Measurements from ENCODE around the gene FUT6.
"Not testable (repeated sequence)": the region's sequence is repeated elsewhere in the genome, so short reads cannot be mapped to it uniquely, and the experiment has no call there.

Gene FUT6

DNA sequence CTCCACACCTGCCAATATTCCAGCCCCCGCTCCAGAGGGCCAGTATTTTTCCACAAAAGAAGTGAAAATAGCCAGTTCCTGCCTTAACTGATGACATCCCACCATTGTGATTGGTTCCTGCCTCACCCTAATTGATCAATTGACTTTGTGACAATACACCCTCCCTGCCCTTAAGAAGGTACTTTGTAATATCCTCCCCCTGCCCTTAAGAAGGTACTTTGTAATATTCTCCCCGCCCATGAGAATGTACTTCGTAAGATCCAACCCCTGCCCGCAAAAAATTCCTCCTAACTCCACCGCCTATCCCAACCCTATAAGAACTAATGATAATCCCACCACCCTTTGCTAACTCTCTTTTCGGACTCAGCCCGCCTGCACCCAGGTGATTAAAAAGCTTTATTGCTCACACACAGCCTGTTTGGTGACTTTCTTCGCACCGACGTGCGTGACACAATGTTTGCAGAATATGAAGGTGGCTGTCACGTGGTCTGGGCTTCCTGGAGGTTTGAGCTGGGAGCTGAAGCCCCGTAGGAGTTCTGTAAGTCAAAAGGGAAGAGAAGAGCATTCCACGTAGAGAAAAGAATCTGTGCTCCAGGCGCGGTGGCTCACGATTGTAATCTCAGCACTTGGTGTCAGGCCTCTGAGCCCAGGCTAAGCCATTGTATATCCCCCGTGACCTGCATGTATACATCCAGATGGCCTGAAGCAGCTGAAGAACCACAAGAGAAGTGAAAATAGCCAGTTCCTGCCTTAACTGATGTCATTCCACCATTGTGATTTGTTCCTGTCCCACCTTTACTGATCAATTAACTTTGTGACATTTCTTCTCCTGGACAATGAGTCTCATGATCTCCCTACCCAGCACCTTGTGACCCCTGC is 17.9 kb upstream of the FUT6 start:
- no peak for DNase-seq

DNA sequence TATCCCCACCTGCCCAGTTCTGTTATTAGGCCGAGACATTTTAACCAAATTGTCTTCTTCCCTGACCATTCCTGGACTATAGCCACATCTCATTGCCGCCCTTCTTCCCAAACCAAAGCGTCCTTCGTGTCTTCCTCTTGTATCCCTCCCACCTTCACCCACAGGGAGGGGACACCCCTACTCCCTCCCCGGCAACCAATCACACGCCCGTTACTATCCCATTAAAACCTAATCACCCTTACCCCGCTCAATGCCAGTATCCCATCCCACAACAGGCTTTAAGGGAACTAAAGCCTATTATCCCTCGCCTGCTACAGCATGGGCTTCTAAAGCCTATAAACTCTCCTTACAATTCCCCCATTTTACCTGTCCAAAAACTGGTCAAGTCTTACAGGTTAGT is 15.6 kb upstream of the FUT6 start:
- not testable (repeated sequence) for DNase-seq

DNA sequence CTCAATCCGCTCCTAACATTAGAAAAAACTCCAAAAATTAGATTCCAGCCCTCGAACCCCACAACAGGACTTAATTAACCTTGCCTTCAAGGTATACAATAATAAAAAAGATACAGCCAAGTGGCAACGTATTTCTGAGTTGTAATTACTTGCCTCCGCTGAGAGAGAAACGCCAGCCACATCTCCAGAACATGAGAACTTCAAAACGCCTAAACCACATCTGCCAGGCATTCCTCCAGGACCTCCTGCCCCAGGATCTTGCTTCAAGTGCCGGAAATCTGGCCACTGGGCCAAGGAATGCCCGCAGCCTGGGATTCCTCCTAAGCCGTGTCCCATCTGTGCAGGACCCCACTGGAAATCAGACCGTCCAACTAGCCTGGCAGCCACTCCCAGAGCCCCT is 14.6 kb upstream of the FUT6 start:
- not testable (repeated sequence) for DNase-seq

DNA sequence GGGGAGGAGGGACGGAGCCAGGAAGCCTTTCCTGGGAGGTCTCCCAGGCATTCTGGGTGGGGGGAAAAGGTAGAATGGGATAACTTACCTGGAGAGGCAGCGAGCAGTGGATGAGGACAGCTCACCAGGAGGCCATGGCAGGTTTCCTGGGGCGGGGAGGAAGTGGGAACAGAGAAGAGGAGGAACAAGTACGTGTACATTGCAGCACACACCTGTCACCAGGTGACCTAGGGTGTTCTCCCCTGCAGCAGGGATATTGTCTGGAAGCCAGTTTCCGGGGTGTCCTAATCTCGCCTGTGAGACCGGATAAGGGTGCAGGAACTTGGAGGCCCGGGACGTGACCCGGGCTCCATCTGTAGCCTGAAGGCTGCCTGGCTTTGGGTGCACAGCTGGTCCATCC is 11.8 kb upstream of the FUT6 start, which contains the start of gene FUT3:
FUT3 (minus strand) TSS at position 148 of the 400 bp plus-strand sequence.
- no peak for DNase-seq

DNA sequence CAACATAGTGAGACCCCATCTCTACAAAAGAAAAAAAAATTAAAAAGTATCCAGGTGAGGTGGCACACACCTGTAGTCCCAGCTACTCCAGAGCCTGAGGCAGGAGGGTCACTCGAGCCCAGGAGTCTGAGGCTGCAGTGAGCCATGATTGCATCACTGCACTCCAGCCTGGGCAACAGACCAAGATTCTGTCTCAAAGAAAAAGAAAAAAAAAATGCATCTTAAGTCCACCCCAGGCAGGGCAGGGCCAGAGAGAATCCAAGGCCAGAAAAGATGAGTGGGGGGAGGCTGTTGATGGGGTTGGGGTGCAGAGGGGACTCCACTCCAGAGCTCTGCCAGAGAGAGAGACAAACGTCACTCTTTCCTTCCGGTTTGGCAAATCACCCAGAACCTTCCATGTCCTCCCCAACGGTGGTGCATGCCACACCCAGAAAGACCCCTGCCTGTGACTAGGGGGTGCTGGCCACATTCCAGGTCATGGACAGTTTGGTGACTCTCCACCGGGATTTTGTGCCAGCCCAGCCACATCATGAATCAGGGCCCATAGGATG is 11.3 kb upstream of the FUT6 start:
- DNase-seq, result no peak

DNA sequence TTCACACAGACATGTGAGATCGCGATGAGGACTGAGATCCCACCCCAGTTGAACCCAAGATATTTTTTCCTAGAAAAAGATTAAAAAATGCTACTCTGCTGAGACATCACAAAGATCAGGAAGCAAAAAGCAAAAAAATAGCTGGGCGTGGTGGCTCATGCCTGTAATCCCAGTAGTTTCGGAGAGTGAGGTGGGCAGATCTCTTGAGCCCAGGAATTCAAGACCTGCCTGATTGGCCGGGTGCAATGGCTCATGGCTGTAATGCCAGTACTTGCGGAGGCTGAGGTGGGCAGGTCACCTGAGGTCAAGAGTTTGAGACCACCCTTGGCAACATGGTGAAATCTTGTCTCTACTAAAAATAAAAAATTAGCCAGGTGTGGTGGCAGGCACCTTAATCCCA is 10.7 kb upstream of the FUT6 start:
- DNase-seq, result no peak

DNA sequence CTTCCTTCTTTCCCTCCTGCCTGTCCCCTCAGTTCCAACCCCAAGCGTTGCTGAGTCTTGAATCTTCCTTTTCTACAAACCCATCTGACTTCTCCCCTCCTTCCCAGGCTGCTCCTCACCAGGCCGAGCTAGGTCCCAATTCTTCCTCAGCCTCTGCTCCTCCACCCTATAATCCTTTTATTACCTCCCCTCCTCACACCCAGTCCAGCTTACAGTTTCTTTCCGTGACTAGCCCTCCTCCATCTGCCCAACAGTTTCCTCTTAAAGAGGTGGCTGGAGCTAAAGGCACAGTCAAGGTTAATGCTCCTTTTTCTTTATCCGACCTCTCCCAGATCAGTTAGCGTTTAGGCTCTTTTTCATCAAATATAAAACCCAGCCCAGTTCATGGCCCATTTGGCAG is 9.1 kb upstream of the FUT6 start:
- DNase-seq, result not testable (repeated sequence)

DNA sequence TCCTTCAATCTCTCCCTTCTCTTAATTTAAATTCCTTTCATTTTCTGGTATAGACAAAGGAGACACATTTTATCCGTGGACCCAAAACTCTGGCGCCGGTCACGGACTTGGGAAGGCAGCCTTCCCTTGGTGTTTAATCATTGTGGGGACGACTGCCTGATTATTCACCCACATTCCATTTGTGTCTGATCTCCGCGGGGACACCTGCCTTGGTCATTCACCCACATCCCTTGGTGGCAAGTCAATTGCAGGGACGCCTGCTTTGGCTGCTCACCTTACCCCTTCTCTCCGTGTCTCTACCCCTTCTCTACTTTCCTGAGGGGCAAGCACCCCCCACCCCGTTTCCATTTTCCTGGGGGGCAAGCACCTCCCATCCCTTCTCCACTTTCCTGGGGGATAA is 8.3 kb upstream of the FUT6 start:
- not testable (repeated sequence) for DNase-seq

DNA sequence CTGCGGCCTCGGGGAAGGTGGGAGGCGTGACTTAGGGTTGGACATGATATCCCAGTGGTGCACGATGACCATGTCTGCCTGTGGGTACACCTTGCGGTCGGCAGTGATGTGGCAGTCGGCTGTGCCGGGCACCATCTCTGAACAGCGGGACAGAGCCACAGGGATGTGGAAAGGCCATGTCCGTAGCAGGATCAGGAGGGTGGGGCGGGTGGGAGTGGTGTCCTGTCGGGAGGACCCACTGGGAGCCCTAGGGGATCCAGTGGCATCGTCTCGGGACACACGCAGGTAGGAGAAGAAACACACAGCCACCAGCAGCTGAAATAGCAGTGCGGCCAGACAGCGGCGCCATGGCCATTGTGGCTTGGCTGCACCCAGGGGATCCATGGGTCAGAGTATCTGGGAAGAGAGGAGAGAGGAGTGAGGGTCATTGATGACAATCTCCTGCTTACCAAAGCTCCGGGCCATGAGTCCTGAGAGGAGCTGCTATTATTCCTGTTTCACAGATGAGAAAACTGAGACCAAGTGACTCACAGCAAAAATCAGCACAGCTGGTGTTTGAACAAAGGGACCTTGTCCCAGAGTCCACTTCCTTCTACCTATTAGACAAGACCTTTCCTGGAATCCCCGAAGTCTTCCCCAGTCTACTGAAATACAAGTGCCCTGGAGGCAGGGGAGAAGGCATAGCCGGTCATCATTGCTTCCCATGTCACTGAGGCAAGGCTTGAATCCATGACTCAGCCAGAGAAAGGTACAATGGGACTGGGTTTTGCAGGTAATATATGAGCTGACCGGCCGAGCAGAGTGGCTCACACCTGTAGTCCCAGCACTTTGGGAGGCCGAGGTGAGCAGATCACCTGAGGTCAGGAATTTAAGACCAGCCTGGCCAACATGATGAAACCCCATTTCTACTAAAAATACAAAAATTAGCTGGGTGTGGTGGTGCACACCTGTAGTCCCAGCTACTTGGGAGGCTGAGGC is 5.2 kb upstream of the FUT6 start:
- DNase-seq, result no peak

DNA sequence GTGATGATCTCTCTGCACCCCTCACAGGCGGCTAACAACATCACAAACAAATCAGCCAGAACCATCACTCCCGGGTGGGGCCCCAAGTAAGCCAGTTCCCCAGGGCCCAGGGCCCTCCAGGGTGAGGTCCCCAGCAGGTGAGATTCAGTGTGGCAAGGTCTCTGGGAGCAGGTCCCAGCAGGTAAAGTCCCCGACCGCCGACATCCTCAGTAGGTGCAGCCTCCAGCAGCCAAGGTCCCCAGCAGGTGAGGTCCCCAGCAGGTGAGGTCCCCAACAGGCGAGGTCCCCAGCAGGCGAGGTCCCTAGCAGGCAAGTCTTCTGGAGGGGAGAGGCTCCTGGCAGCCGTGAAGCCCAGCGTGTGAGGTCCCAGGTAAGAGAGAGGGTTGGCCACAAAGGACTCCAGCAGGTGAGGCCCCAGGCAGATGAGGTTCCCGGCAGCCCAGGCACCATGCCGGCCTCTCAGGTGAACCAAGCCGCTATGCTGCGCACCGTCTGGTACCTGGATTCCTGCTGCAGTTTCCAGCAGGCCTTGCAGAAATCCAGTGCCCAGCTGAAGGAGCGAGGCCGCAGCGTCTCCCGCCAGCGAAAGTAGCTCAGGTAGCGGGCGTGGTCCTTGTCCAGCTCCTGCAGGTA is 3.9 kb upstream of the FUT6 start:
- DNase-seq, result no peak

DNA sequence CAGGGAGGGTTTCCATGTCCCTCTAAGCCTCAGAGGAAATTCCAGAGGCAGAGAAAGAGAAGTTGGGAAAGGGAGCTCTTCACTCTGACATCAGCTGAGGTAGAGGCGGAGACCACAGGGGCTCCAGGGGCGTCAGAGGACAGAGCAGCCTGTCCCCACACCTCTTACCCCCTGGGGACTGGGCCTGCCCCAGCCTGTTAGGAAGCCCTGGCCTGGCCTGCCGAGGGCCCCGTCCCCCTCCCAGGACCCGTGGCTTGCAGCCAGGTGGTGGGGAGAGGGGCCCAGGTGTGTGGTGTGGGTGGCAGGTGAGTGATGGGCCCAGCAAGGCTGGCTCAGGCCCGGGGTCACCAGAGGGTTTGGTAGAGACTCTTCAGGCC is 2.2 kb upstream of the FUT6 start:
- DNase-seq, result not testable (repeated sequence)

DNA sequence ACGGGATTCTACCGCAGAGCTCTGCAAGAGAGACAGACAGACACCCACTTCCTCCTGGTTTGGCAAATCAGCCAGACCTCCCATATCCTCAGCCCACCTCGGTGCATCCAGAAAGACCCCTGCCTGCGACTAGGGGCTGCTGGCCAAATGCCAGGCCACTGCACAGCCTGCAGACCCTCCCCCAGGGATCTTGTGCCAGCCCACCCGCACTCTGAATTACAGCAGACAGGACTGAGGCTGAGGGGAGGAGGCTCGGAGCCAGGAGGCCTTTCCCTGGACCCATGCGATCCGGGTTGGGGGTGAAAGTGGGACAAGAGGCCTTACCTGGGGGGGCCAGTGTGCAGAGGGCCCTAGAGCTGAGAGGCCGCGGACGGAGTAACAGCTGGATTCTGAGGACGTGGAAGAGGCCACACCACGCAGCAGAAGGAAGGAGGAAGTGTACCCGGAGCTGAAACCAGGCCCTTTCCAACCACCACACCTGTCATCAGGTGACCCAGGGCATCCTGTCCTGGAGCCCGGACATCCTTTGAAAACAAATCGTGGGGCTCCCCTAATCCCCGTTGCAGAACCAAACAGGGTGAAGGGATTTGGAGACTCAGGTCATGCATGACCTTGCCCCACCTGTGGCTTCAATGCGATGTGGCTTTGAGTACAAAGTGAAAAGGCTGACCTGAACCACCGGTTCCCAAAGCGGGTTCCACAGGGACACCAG is 993 bp downstream of the FUT6 start:
- DNase-seq, result no peak

DNA sequence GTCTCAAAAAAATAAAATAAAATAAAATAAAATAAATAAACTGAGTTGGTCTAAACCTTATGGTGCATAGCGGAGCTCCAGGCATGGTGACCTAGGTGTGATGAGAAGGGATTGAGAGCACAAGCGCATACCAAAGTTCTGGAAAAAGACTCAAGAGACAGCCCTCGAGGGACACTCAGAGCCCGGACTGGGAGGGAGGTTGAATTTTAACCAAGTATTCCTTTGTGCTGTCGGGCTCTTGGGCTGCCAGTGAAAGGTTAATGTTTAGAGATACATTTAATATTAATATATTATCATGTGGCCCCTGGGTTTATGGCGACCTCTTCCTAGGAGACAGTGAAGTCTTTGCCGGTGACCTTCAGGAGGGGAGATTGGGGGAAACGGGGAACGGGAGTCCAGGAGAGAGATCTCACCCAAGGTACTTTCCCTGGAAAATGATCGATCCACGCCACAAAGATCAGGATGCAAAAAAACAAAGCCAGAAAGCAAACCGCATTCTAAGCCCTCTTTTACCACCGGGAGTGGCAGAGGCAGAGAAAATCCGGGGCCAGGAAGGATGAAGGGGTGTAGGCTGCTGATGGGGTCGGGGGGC is 1.6 kb downstream of the FUT6 start:
- no peak for DNase-seq

DNA sequence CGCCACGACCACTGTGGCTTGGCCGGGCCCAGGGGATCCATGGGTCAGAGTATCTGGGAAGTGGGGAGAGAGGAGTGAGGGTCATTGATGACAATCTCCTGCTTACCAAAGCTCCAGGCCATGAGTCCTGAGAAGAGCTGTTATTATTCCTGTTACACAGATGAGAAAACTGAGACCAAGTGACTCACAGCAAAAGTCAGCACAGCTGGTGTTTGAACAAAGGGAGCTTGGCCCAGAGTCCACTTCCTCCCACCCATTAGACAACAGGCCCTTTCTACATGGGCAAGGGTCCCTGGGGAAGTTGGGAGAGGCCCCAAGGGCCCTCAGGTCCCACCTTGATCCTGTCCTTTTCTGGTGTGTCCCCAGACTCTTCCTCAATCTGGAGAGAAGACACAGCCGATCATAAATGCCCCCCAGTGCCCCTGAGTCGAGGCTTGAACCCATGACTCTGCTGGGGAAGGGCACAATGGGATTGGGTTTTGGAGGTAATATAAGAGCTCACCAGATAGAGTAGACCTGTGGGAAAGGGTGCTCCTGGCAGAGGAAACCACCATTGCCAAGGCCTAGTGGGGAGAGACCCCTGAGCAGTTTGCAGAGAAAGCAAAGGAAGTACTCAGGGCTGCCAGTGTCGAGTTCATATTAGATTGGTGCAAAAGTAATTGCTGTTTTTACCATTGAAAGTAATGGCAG is 6.8 kb downstream of the FUT6 start:
- no peak for DNase-seq

DNA sequence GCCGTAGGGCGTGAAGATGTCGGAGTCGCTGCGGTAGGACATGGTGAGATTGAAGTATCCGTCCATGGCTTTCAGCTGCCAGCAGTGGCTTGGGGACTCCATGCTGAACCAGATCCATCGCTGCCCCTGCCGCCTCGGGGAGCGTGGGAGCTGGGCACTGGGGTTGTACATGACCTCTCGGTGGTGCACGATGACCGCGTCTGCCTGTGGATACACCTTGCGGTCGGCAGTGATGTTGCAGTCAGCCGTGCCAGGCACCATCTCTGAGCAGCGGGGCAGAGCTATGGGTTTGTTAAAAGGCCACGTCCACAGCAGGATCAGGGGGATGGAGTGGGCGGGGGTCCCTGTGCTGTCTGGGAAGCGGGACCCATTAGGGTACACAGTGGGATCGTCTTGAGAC is 7.4 kb downstream of the FUT6 start:
- DNase-seq, result no peak

DNA sequence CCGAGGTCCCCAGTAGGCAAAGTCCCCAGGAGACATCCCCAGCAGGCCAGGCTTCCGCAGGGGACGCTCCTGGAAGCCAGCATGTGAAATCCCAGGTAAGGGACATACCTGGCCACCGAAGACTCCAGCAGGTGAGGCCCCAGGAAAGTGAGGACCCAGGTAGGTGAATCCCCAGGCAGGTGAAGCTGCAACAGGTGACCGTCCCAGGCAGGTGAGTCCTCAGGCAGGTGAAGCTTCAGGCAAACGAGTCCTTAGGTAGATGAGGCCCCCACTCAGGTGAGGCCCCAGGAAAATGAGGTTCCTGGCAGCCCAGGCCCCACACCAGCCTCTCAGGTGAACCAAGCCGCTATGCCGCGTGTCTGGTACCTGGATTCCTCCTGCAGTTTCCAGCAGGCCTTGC is 8.3 kb downstream of the FUT6 start:
- DNase-seq, result no peak

DNA sequence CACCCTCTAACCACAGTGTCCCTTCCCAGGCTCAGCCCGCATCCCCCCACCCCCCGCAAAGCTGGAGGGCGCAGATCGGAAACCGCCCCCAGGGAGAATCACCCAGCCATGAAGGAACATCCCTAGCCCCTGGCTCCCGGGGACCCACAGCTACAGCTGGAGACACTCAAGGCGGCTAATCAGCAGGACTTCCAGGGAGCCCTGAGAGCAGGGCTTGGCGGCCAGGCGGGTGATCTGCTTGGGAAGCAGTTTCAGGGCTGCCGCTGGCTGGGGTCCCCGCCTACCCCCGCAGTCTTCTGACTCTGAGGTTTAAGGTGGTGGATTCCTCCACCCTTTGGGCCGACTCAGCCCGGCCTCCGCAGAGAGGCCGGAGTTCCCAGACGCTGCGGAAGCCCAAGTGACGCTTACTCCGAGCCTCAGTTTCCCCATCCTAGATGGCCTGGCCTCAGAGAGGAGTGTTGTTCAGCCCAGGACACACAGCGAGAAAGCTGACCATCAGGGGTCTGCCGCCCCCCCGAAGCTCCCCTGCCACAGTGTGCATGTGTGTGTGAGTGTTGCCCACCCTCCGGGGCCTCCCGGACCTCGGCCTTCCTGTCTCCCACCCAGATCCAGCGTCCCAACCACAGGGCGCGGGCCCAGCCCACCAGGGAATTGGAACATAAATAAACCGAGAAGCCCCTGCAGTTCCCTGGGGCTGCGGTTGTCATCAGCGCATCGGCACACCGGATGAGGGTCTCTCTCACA is 9.8 kb downstream of the FUT6 start:
- DNase-seq, result no peak

DNA sequence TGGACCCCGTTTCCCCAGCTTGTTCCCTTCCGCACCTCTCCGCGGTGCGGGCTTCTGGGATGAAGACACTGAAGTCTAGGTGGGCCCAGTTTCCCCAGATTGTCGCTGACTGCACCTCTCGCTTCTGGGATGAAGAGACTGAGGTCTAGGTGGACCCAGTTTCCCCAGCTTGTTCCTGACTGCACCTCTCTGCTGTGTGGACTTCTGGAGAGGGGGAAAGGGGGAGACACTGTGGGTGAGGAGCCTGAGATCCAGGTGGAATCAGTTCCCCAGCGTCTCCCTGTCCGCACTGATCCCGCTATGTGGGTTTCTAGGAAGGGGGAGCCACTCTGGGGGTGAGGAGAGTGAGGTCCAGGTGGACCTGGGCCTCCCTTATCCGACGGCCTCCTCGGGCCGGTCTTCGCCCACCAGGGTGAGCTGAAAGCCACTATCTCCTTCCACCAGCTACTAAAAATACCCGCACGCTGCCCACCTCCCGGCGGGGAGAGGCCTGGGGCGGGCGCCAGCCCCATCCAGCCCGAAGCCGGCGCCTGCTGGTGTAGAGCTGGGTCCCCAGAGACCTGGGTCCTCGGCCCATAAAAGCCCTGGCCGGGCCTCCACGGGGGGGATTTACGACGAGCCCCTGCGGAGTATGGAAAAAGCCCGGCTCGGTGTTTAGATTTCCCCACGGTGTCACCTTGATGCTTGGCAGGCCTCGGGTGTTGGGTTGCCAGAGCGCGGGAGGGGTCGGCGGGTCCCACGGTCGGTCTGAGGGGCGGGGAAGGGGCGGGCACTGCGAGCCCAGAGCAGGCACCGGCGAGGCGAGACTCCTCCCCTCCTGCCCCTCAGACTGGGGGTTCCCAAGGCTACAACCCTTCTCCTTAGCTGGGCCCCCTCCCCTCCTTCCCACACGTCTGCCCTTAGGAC is 10.6 kb downstream of the FUT6 start:
- DNase-seq, result peak; percentile 13

DNA sequence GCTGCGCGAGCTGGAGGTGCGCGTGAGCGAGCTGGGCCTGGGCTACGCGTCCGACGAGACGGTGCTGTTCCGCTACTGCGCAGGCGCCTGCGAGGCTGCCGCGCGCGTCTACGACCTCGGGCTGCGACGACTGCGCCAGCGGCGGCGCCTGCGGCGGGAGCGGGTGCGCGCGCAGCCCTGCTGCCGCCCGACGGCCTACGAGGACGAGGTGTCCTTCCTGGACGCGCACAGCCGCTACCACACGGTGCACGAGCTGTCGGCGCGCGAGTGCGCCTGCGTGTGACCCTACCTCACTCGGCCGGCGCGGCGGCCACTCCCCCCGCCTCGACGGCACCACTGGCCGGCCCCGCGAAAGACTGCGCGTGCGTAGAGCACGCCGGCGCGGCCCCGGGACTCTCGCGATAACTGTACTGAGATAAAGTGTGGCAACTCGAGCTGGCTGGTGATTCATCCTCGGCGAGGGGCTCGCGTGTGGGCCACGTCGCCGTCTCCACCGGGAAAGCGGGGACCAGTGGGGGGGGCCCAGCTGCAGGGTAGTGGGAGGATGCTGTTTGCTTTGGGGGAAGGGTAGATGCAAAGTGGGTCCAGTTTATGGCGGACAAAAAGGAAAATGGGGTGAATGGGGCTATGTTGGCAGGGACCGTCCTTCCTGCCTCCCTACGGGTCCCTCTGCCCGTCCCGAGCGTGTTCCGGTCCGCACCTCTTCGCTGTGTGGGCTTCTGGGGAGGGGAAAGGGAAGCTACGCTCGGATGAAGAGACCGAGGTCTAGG is 11.4 kb downstream of the FUT6 start:
- peak; percentile 94 for DNase-seq
